Loucy (cell line): Measurements from ENCODE around the gene PPM1N.

ENCODE experiments used
- EZH2phosphoT487 ChIP-seq: fragments of 200-600 bp; IDR thresholded peaks from 2 replicates; pipeline ENCODE4 v1.6.1; 2018; ENCODE audit warnings: antibody characterized with exemption, mild to moderate bottlenecking, moderate library complexity, borderline replicate concordance
- TF ChIP-seq, protein P1 (sequence below): fragments of 200-600 bp; sonication (generic); conservative IDR thresholded peaks from 2 replicates; pipeline ENCODE4 v1.5.1; 2014; ENCODE audit warnings: mild to moderate bottlenecking, antibody characterized with exemption, low read length

DNA sequence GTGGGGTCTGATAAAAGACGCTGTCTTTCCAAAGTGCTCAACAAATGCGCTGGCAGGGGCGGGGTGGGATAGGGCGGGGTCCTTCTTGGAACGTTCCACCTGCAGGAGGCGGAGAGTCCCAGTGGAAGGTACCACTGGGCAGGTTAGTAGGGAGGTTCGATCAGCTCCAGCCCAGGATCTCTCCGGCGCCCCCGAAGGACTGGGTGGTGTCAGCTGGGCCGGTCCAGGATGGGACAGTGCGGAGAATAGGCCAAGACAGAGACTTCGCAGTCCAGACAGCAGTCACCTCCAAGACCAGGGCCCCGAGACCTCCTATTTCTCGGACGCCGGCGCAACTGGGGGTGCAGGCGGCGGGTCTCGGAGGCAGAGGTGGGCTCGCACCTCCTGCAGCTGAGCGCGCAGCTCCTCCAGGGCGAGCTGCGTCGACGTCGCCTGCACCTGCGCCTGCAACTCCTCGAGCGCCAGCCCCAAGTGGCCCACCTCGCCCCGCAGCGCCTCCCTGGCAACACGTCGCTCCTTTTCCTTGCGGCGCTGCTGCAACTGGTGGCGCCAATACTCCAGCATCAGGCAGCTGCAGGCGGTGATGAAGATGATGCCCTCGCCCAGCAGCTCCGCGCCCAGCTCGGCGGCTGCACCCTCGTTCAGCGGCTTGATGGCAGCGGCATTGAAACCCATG lies 30.6 kb downstream of the PPM1N start:
- TF ChIP-seq, protein P1, sequence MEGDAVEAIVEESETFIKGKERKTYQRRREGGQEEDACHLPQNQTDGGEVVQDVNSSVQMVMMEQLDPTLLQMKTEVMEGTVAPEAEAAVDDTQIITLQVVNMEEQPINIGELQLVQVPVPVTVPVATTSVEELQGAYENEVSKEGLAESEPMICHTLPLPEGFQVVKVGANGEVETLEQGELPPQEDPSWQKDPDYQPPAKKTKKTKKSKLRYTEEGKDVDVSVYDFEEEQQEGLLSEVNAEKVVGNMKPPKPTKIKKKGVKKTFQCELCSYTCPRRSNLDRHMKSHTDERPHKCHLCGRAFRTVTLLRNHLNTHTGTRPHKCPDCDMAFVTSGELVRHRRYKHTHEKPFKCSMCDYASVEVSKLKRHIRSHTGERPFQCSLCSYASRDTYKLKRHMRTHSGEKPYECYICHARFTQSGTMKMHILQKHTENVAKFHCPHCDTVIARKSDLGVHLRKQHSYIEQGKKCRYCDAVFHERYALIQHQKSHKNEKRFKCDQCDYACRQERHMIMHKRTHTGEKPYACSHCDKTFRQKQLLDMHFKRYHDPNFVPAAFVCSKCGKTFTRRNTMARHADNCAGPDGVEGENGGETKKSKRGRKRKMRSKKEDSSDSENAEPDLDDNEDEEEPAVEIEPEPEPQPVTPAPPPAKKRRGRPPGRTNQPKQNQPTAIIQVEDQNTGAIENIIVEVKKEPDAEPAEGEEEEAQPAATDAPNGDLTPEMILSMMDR: no peak
- TF ChIP-seq EZH2phosphoT487: no peak
